DMS153 treated with DMSO at 0.1 percent for 48 hours (cell line): ENCODE measurements around the gene POLR1B.
"Not testable (repeated sequence)": the region's sequence is repeated elsewhere in the genome, so short reads cannot be mapped to it uniquely, and the experiment has no call there.

ENCODE experiments used
- DNase-seq: peaks from one replicate; lab custom pipeline; 2025; ENCODE audit not compliant: unreplicated experiment; lab: John Stamatoyannopoulos, UW

Gene POLR1B

GRCh38 chr2:112600634-112601033, 58.4 kb downstream of the POLR1B start:
- no peak for DNase-seq

GRCh38 chr2:112601754-112602153, 59.5 kb downstream of the POLR1B start:
- no peak for DNase-seq

- no peak for DNase-seq
Observed at GRCh38 chr2:112602917-112603316, 60.7 kb downstream of the POLR1B start.

GRCh38 chr2:112603731-112604130, 61.5 kb downstream of the POLR1B start:
- no peak for DNase-seq

GRCh38 chr2:112604952-112605351, 62.7 kb downstream of the POLR1B start:
- DNase-seq, result no peak

- DNase-seq, result no peak
Observed at GRCh38 chr2:112605926-112606325, 63.7 kb downstream of the POLR1B start.

- no peak for DNase-seq
Observed at GRCh38 chr2:112606547-112606946, 64.3 kb downstream of the POLR1B start.

GRCh38 chr2:112607680-112608438, 65.6 kb downstream of the POLR1B start:
- no peak for DNase-seq

GRCh38 chr2:112609320-112609719, 67.1 kb downstream of the POLR1B start:
- not testable (repeated sequence) for DNase-seq

- DNase-seq, result not testable (repeated sequence)
Observed at GRCh38 chr2:112612283-112612682, 70.0 kb downstream of the POLR1B start.

- DNase-seq, result no peak
Observed at GRCh38 chr2:112614201-112614840, 72.1 kb downstream of the POLR1B start.

- no peak for DNase-seq
Observed at GRCh38 chr2:112615051-112615450, 72.8 kb downstream of the POLR1B start.

GRCh38 chr2:112615798-112616197, 73.5 kb downstream of the POLR1B start:
- DNase-seq, result not testable (repeated sequence)

- no peak for DNase-seq
Observed at GRCh38 chr2:112618383-112618782, 76.1 kb downstream of the POLR1B start.

GRCh38 chr2:112621790-112622527, 79.7 kb downstream of the POLR1B start:
- no peak for DNase-seq

GRCh38 chr2:112622528-112622849, 80.2 kb downstream of the POLR1B start:
- no peak for DNase-seq

- DNase-seq, result no peak
Observed at GRCh38 chr2:112623913-112624777, 81.9 kb downstream of the POLR1B start.

GRCh38 chr2:112625474-112626114, 83.3 kb downstream of the POLR1B start:
- no peak for DNase-seq

GRCh38 chr2:112626604-112627059, 84.4 kb downstream of the POLR1B start:
- peak; percentile 36 for DNase-seq
